ENCODE results near the gene DDR2.

DNA sequence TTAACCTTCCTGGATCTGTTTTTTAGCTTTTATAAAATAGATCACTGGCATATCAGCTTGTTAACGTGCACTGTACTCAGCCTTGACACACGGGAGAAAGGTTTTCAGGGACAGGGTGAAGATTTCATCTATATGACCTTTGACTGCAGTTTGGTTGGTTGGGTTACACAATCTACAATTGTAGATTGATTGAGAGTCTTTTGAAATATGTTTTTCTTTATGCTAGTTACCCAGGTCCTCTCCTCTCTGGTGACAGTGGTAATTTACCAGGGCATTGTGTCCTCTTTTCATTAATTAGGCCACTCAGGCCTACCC, 48.8 kb downstream of the DDR2 start:
- TF ChIP-seq, protein P1, sequence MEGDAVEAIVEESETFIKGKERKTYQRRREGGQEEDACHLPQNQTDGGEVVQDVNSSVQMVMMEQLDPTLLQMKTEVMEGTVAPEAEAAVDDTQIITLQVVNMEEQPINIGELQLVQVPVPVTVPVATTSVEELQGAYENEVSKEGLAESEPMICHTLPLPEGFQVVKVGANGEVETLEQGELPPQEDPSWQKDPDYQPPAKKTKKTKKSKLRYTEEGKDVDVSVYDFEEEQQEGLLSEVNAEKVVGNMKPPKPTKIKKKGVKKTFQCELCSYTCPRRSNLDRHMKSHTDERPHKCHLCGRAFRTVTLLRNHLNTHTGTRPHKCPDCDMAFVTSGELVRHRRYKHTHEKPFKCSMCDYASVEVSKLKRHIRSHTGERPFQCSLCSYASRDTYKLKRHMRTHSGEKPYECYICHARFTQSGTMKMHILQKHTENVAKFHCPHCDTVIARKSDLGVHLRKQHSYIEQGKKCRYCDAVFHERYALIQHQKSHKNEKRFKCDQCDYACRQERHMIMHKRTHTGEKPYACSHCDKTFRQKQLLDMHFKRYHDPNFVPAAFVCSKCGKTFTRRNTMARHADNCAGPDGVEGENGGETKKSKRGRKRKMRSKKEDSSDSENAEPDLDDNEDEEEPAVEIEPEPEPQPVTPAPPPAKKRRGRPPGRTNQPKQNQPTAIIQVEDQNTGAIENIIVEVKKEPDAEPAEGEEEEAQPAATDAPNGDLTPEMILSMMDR (IDR thresholded peaks at IDR 0.05), result no peak
- no peak for TF ChIP-seq POLR2A (IDR thresholded peaks at IDR 0.05)
